Cardiac muscle cell (in vitro differentiated cells and primary cell): ENCODE measurements around the gene GPR179. TPM values are rescaled to one million over a fixed set of nuclear protein-coding genes. Genes with fewer than 3 reads are reported as not detected.
A peak's percentile ranks its signal among the peaks of the same experiment; 100 is the strongest.

Source experiments
- DNase-seq, 2 donors: peaks; one replicate each; pipeline versions ENCODE4 v3.0.0 to v3.0.0-alpha.2; 2010 to 2017; ENCODE audit warnings: low read depth in 1 of 2, low spot score in 1 of 2
- H3K27ac ChIP-seq: fragments of 200-600 bp; sonication (generic); 2 replicates; pipeline ENCODE4 v1.5.1; 2016
- H3K27me3 ChIP-seq: fragments of 200-600 bp; sonication (generic); 2 replicates; pipeline ENCODE4 v1.6.0; 2016; ENCODE audit warnings: control low read depth
- H3K36me3 ChIP-seq: fragments of 200-600 bp; sonication (generic); 2 replicates; pipeline ENCODE4 v1.5.1; 2016; ENCODE audit warnings: control low read depth
- H3K4me1 ChIP-seq: fragments of 200-600 bp; sonication (generic); 2 replicates; pipeline ENCODE4 v1.8.1; 2017; ENCODE audit warnings: low read depth, mild to moderate bottlenecking, mixed run types
- H3K4me3 ChIP-seq: fragments of 200-600 bp; sonication (generic); 2 replicates; pipeline ENCODE4 v1.5.1; 2016; ENCODE audit warnings: mild to moderate bottlenecking
- H3K9me3 ChIP-seq: fragments of 200-600 bp; sonication (generic); 2 replicates; pipeline ENCODE4 v1.5.1; 2017; ENCODE audit warnings: low read depth, mild to moderate bottlenecking, control low read depth
- polyA plus RNA-seq: library from polyadenylated mRNA; unstranded; fragments of >200 nt; fragmentation: Nextera tagmentation; extraction: Ambion mirVana; gene quantifications from 2 replicates; pipeline ENCODE4 v1.2.1, GENCODE V29; 2016
- total RNA-seq: library from RNA; depleted of rRNA; stranded (reverse); fragments of >200 nt; gene quantifications from 2 replicates; pipeline ENCODE4 v1.2.3, GENCODE V29; 2016
- TF ChIP-seq, protein P1 (sequence below): IDR thresholded peaks from 2 replicates; pipeline ENCODE4 v1.5.1; 2012; ENCODE audit warnings: low read depth, mild to moderate bottlenecking, low read length

The GPR179 gene
- total and polyA plus RNA-seq, 2 experiments from 2014 or later = 0.51 TPM; not detected in 1

DNA sequence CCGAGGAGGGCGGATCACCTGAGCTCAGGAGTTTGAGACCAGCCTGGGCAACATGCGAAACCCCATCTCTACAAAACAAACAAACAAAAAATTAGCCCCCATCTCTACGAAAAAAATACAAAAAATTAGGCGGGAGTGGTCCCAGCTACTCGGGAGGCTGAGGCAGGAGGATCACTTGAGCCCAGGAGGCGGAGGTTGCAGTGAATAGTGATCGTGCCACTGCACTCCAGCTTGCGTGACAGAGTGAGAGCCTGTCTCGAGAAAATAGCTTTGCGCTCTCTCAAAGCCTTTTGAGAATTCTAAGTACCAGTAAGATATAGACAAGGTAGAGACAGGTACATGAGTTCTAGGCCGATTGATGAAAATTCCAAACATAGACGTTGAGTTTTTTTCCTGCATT is 9.9 kb upstream of the GPR179 start:
- Histone ChIP-seq H3K4me1 (peaks cover 14% of the 10 kb centered on the region), H3K9me3 (no peaks in the 10 kb centered on the region), H3K4me3 (no peak overlapping the region), H3K36me3 (no peaks in the 10 kb centered on the region), H3K27me3 (no peaks in the 10 kb centered on the region), H3K27ac (no peak overlapping the region)
- no peak for DNase-seq
- TF ChIP-seq, protein P1, sequence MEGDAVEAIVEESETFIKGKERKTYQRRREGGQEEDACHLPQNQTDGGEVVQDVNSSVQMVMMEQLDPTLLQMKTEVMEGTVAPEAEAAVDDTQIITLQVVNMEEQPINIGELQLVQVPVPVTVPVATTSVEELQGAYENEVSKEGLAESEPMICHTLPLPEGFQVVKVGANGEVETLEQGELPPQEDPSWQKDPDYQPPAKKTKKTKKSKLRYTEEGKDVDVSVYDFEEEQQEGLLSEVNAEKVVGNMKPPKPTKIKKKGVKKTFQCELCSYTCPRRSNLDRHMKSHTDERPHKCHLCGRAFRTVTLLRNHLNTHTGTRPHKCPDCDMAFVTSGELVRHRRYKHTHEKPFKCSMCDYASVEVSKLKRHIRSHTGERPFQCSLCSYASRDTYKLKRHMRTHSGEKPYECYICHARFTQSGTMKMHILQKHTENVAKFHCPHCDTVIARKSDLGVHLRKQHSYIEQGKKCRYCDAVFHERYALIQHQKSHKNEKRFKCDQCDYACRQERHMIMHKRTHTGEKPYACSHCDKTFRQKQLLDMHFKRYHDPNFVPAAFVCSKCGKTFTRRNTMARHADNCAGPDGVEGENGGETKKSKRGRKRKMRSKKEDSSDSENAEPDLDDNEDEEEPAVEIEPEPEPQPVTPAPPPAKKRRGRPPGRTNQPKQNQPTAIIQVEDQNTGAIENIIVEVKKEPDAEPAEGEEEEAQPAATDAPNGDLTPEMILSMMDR = no peak

GRCh38 chr17:38353086-38353604 is 9.4 kb upstream of the GPR179 start:
- H3K4me3 ChIP-seq = peak overlapping the region; percentile 99
- no peaks in the 10 kb centered on the region for H3K27me3 ChIP-seq
- no peaks in the 10 kb centered on the region for H3K9me3 ChIP-seq
- H3K36me3 ChIP-seq = no peaks in the 10 kb centered on the region
- peak in 1 of 2 donors; percentile 8 for DNase-seq
- H3K4me1 ChIP-seq = peaks cover 14% of the 10 kb centered on the region
- TF ChIP-seq, protein P1 = no peak
- no peak overlapping the region for H3K27ac ChIP-seq

GRCh38 chr17:38352245-38353085 is 8.7 kb upstream of the GPR179 start:
- peak; percentile 31 to 53 for DNase-seq
- TF ChIP-seq, protein P1 = no peak
- Histone ChIP-seq H3K27me3 (no peaks in the 10 kb centered on the region), H3K4me1 (peaks cover 14% of the 10 kb centered on the region), H3K36me3 (no peaks in the 10 kb centered on the region), H3K27ac (peak overlapping the region; percentile 86), H3K9me3 (no peaks in the 10 kb centered on the region), H3K4me3 (peak overlapping the region; percentile 99)

DNA sequence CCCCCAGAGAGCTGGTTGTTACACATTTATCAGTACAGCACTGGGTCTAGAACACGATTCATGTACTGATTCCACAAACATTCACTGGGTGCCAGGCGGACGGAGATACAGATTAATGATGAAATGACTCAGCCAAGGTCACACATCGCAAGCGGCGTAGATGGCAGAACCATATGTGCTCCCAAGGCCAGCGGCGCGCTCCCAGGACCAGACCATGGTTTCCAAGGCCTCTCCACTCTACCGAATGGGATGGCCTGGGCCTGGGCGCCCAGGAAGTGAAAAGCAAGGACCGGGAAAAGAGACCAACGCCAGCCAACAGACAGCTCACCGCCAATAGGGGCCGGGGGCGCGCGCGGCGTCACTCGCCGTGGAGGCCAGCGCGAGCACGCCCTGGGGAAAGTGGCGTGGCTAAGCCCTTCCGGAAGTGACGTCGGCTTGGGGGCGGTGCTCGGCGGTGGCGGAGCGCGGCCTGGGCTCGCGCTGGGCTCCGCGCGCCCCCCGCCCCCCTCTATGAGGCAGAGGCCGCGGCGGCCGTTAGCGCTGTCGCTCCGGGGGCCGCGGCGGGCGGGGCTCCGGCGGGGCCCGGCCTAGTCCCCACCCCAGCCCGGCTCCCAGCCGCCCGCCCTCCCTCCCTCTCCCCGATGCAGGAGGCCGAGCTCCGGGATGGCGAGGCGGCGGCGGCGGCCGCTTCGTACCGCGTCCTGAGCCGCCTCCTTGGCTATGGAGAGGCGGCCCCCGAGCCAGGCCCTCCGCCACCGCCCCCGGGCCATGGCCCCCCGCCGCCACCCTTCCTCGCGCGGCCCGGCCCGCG is 7.9 kb upstream of the GPR179 start, which contains the start of gene SOCS7:
Gene SOCS7 (plus strand): TSS at position 433 of the 811 bp plus-strand sequence. CDS start 209 bp downstream, at position 642.
- Histone ChIP-seq H3K27me3 (no peaks in the 10 kb centered on the region), H3K4me3 (peak within 1 kb of the TSS; percentile 99), H3K27ac (peak within 1 kb of the TSS; percentile 86), H3K9me3 (no peaks in the 10 kb centered on the region), H3K4me1 (peaks cover 9% of the 10 kb centered on the region), H3K36me3 (no peaks in the 10 kb centered on the region)
- TF ChIP-seq, protein P1 = no peak
- DNase-seq = peak; percentile 96

DNA sequence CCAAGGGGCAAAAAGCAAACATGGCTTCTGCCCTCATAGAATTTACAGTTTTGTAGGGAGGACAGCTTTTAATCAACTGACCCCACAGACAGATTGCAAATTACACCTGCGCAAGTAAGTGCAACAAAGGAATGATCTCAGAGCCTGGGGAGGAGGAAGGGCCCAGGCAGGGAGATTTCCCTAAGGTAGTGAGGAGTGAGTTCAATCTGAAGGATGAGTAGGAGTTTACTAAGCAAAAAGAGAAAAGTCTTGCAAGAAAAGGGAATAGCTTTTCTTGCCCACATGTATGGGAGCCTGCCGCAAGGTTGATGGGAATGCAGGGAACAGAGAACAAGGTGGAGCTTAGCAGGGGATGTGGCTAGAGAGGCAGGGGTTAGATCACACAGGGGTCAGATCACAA is 6.3 kb upstream of the GPR179 start:
- Histone ChIP-seq H3K4me1 (peaks cover 5% of the 10 kb centered on the region), H3K36me3 (no peaks in the 10 kb centered on the region), H3K27ac (no peak overlapping the region), H3K27me3 (no peaks in the 10 kb centered on the region), H3K4me3 (no peak overlapping the region), H3K9me3 (no peaks in the 10 kb centered on the region)
- no peak for DNase-seq
- TF ChIP-seq, protein P1 = no peak
